ENCODE measurements around the gene KCNMA1. TPM values are rescaled to one million over a fixed set of nuclear protein-coding genes. Genes with fewer than 3 reads are reported as not detected.

KCNMA1 gene
- total RNA-seq, 2 donors from 2014 or later, result 23.2 to 44.5 TPM

- DNase-seq, result no peak
- Histone ChIP-seq H3K36me3 (no peaks in the 10 kb centered on the region), H3K9me3 (no peaks in the 10 kb centered on the region), H3K4me3 (no peak overlapping the region), H3K27me3 (no peaks in the 10 kb centered on the region), H3K4me1 (no peaks in the 10 kb centered on the region), H3K27ac (no peak overlapping the region), H3K9ac (ENCODE audit: low read depth in 2 of 2, low read length in 2 of 2) (no peak overlapping the region)
- TF ChIP-seq CTCF (IDR thresholded peaks at IDR 0.05), result no peak
- intact Hi-C loops (cut with DNase I), result no loop called here
Observed at GRCh38 chr10:76962851-76963250, 674.8 kb downstream of the KCNMA1 start.

- intact Hi-C loops (cut with DNase I), result no loop called here
- Histone ChIP-seq H3K4me3 (no peak overlapping the region), H3K27ac (no peak overlapping the region), H3K36me3 (no peaks in the 10 kb centered on the region), H3K27me3 (no peaks in the 10 kb centered on the region), H3K9ac (ENCODE audit: low read depth in 2 of 2, low read length in 2 of 2) (no peak overlapping the region), H3K4me1 (no peaks in the 10 kb centered on the region), H3K9me3 (no peaks in the 10 kb centered on the region)
- TF ChIP-seq CTCF (IDR thresholded peaks at IDR 0.05), result no peak
- DNase-seq, result no peak
Observed at GRCh38 chr10:76961841-76962240, 675.8 kb downstream of the KCNMA1 start.

GRCh38 chr10:76959111-76959510 is 678.5 kb downstream of the KCNMA1 start:
- Histone ChIP-seq H3K4me3 (no peak overlapping the region), H3K27me3 (no peaks in the 10 kb centered on the region), H3K4me1 (no peaks in the 10 kb centered on the region), H3K9me3 (no peaks in the 10 kb centered on the region), H3K36me3 (no peaks in the 10 kb centered on the region), H3K9ac (ENCODE audit: low read depth in 2 of 2, low read length in 2 of 2) (no peak overlapping the region), H3K27ac (no peak overlapping the region)
- DNase-seq, result no peak
- no peak for TF ChIP-seq CTCF (IDR thresholded peaks at IDR 0.05)
- intact Hi-C loops (cut with DNase I), result no loop called here

GRCh38 chr10:76954838-76955237 is 682.8 kb downstream of the KCNMA1 start:
- no peak overlapping the region for H3K9ac ChIP-seq (ENCODE audit: low read depth in 2 of 2, low read length in 2 of 2)
- H3K27ac ChIP-seq, result no peak overlapping the region
- DNase-seq, result no peak
- H3K4me3 ChIP-seq, result no peak overlapping the region
- no peaks in the 10 kb centered on the region for H3K4me1 ChIP-seq
- H3K27me3 ChIP-seq, result no peaks in the 10 kb centered on the region
- no peak for TF ChIP-seq CTCF (IDR thresholded peaks at IDR 0.05)
- H3K9me3 ChIP-seq, result no peaks in the 10 kb centered on the region
- intact Hi-C loops (cut with DNase I), result no loop called here
- H3K36me3 ChIP-seq, result no peaks in the 10 kb centered on the region

- Histone ChIP-seq H3K9me3 (no peaks in the 10 kb centered on the region), H3K27ac (no peak overlapping the region), H3K36me3 (no peaks in the 10 kb centered on the region), H3K9ac (ENCODE audit: low read depth in 2 of 2, low read length in 2 of 2) (no peak overlapping the region), H3K4me3 (no peak overlapping the region), H3K4me1 (no peaks in the 10 kb centered on the region), H3K27me3 (no peaks in the 10 kb centered on the region)
- DNase-seq, result no peak
- intact Hi-C loops (cut with DNase I), result no loop called here
- no peak for TF ChIP-seq CTCF (IDR thresholded peaks at IDR 0.05)
Observed at GRCh38 chr10:76950354-76950753, 687.3 kb downstream of the KCNMA1 start.

GRCh38 chr10:76946270-76946669 is 691.3 kb downstream of the KCNMA1 start:
- intact Hi-C loops (cut with DNase I), result no loop called here
- no peak for TF ChIP-seq CTCF (IDR thresholded peaks at IDR 0.05)
- no peaks in the 10 kb centered on the region for H3K9me3 ChIP-seq

More at GRCh38 chr10:76946270-76946669, 691.3 kb downstream of the KCNMA1 start:
- no peak overlapping the region for H3K9ac ChIP-seq (ENCODE audit: low read depth in 2 of 2, low read length in 2 of 2)
- no peaks in the 10 kb centered on the region for H3K36me3 ChIP-seq
- no peak for DNase-seq
- no peaks in the 10 kb centered on the region for H3K4me1 ChIP-seq
- H3K27me3 ChIP-seq, result no peaks in the 10 kb centered on the region
- H3K4me3 ChIP-seq, result no peak overlapping the region
- no peak overlapping the region for H3K27ac ChIP-seq
